Urinary bladder (tissue), 4 donors: Measurements from ENCODE around the gene LYPD5. TPM values are rescaled to one million over a fixed set of nuclear protein-coding genes. Genes with fewer than 3 reads are reported as not detected.
A peak's percentile ranks its signal among the peaks of the same experiment; 100 is the strongest.
"Not testable (repeated sequence)": the region's sequence is repeated elsewhere in the genome, so short reads cannot be mapped to it uniquely, and the experiment has no call there.

Experiments used
- DNase-seq: peaks from one replicate; pipeline ENCODE4 v3.0.0-alpha.2; 2015; ENCODE audit errors: extremely low spot score
- H3K27ac ChIP-seq: one replicate; pipeline ENCODE4 v1.5.1; 2013; ENCODE audit warnings: low read depth, mild to moderate bottlenecking, moderate library complexity
- H3K36me3 ChIP-seq: one replicate; pipeline ENCODE4 v1.6.1; 2013; ENCODE audit warnings: mild to moderate bottlenecking, moderate library complexity; ENCODE audit not compliant: insufficient read depth
- H3K4me1 ChIP-seq: one replicate; pipeline ENCODE4 v1.6.1; 2013; ENCODE audit warnings: mild to moderate bottlenecking, moderate library complexity; ENCODE audit not compliant: insufficient read depth
- H3K4me3 ChIP-seq: one replicate; pipeline ENCODE4 v1.5.1; 2013; ENCODE audit warnings: low read depth, low read length
- WGBS: extraction: QIAGEN DNeasy Blood & Tissue Kit; methylation state at CpG from one replicate; pipeline ENCODE4 v1.1.7; 2013; 5-methylcytosine and 5-hydroxymethylcytosine counted together
- polyA plus RNA-seq: library from polyadenylated mRNA; stranded (reverse); fragments of 200-250 nt; gene quantifications from one replicate; pipeline ENCODE4 v1.2.3, GENCODE V29; 2013
- total RNA-seq: library from RNA; depleted of rRNA; stranded (reverse); fragments of >200 nt; gene quantifications from one replicate; pipeline ENCODE4 v1.2.3, GENCODE V29; 2014
- donor health status: healthy with polysubstance abuse.
- donor health status: healthy.

Gene LYPD5
- total and polyA plus RNA-seq, 2 donors: 0.58 to 1.3 TPM

GRCh38 chr19:43765109-43765876 is 37.0 kb downstream of the LYPD5 start:
- 50% methylated on average over 16 of the region's 16 CpGs for WGBS
- no peaks in the 10 kb centered on the region for H3K36me3 ChIP-seq
- no peaks in the 10 kb centered on the region for H3K4me1 ChIP-seq
- H3K27ac ChIP-seq: peak overlapping the region; percentile 31
- DNase-seq: no peak
- no peak overlapping the region for H3K4me3 ChIP-seq

GRCh38 chr19:43764684-43765083 is 37.6 kb downstream of the LYPD5 start:
- not testable (repeated sequence) for DNase-seq, H3K4me1 ChIP-seq, H3K36me3 ChIP-seq, H3K27ac ChIP-seq, H3K4me3 ChIP-seq
- 80% methylated on average over 8 of the region's 8 CpGs for WGBS

GRCh38 chr19:43763473-43763939 is 38.7 kb downstream of the LYPD5 start:
- Histone ChIP-seq H3K4me1 (no peaks in the 10 kb centered on the region), H3K4me3 (no peak overlapping the region), H3K27ac (no peak overlapping the region), H3K36me3 (no peaks in the 10 kb centered on the region)
- DNase-seq: no peak
- 50% methylated on average over 3 of the region's 3 CpGs for WGBS

- no peak for DNase-seq
- Histone ChIP-seq H3K27ac (no peak overlapping the region), H3K4me1 (no peaks in the 10 kb centered on the region), H3K4me3 (no peak overlapping the region), H3K36me3 (no peaks in the 10 kb centered on the region)
- 84% methylated on average over 3 of the region's 3 CpGs for WGBS
Measured at GRCh38 chr19:43762814-43763213, 39.4 kb downstream of the LYPD5 start.

DNA sequence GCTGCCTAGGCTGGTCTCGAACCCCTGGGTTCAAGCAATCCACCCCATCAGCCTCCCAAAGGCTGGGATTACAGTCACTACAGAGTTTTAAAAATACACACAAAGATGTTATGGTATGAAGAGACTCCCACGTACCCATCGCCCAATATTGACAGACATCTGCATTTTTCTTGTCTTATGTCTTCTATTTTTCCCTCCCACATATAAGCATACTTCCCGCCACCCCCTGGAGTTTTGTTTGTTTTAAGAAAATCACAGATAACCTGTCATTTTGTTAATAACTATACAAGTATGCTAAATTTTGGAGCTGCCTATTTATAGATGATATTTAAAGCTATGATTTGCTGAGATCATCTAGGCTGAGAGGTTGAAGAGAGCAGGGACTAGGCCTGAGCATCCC is 41.3 kb downstream of the LYPD5 start:
- H3K27ac ChIP-seq: no peak overlapping the region
- DNase-seq: no peak
- no peak overlapping the region for H3K4me3 ChIP-seq
- no peaks in the 10 kb centered on the region for H3K4me1 ChIP-seq
- no peaks in the 10 kb centered on the region for H3K36me3 ChIP-seq
- 91% methylated on average over 4 of the region's 4 CpGs for WGBS

DNA sequence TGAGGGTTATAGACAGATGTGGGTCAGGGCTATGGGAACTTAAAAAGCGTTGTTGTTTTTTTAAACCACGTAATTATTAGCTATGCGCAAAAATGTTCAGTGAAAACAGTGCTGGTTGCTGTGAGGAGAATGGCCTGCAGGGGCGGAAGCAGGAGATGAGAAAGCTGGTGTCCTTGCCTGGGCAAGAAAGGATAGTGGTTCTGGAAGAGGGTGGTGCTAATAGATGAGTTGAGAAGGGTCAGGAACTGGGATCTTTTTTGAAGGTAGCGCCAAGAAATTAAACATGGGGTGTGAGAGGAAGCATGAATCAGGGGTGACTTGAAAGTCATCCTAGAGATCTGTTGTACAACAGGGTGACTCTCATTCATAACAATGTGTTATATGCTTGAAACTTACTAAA is 42.7 kb downstream of the LYPD5 start:
- no peaks in the 10 kb centered on the region for H3K4me1 ChIP-seq
- H3K36me3 ChIP-seq: no peaks in the 10 kb centered on the region
- no peak overlapping the region for H3K4me3 ChIP-seq
- DNase-seq: no peak
- 62% methylated on average over 5 of the region's 5 CpGs for WGBS
- H3K27ac ChIP-seq: no peak overlapping the region

DNA sequence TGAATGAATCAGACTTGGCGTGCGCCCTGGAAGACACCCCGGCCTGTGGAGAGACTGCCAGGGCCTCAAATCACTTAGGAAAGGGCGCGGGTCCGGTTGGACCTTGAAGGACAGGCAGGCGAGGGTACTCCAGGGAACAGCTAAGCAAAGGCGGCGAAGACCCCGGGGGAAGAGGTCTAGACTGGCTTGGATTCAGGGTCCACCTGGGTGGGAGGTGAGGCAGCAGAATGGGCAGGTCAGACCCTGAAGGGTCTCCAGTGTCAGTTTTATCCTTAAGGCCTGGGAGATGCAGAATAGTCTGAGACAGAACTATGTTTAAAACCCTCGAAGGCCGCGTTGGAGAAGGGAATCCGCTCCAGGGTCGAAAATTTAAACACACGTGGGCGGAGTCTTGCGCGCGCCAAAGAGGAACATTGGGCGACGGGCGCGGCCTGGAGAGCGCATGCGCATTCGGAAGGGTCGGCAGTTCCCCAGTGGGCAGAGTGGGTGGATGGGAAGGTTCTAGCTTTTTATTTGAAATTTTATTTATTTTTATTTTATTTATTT is 46.9 kb downstream of the LYPD5 start:
- peak overlapping the region; percentile 46 for H3K4me3 ChIP-seq
- H3K27ac ChIP-seq: peak overlapping the region; percentile 98
- H3K36me3 ChIP-seq: no peaks in the 10 kb centered on the region
- peak; percentile 57 for DNase-seq
- peaks cover 3% of the 10 kb centered on the region for H3K4me1 ChIP-seq
- WGBS: under 1% methylated on average over 28 of the region's 28 CpGs

DNA sequence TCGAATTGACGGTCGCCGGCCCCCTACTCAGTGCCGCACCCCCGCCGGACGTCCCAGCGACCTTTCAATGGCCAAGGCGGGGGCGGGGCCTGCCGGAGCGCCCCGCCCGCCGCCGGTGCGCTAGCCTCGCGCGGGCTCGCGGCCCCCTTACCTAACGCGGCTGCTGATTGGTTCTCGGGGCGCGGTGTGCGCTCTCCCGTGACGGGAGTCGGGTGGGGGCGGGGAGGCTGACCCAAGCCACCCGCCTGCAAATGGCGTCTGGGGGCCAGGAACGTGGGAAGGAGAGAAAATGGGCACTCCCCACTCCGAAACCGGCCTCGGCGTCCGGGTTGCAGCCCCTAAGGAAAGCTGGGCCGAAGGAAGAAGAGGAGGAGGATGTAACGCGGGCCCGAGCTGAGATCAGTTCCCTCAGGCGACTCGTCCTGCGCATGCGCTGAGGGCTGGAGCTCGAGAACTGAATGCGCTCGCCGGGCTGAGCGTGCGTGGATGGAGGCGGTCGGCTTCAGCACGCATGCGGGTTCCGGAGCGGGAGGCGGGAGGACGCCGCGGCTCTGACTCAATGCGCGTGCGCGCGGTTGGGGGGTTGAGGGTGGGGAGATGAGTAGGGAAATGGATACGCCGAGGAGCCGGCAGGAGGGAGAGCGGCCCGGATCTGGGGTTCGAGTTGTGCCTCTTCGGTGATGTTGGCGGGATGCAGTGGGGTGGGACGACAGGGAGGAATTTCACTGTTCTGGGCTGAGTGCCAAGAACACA is 47.6 kb downstream of the LYPD5 start, which contains the start of gene SMG9:
Gene SMG9 (minus strand): TSS at position 460 of the 753 bp plus-strand sequence. CDS start 4,221 bp downstream, outside the sequence.
- Histone ChIP-seq H3K4me1 (peaks cover 3% of the 10 kb centered on the region), H3K36me3 (no peaks in the 10 kb centered on the region), H3K4me3 (peak within 1 kb of the TSS; percentile 46), H3K27ac (peak within 1 kb of the TSS; percentile 98)
- under 1% methylated on average over 79 of the region's 79 CpGs for WGBS
- DNase-seq: peak; percentile 98

DNA sequence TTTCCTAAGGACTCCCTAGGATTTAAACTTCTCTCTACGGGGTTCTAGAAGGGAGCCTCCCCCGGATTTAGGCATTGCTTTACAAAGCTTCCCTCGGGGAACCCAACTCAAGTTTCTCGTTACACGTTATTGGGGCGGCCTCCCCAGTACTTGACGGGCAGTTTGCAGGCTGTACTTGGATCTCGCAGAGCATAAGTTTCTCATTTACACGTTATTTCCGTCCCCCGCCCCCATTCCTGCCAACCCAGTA is 48.1 kb downstream of the LYPD5 start:
- DNase-seq: no peak

GRCh38 chr19:43752287-43752875 is 49.9 kb downstream of the LYPD5 start:
- H3K36me3 ChIP-seq: peaks cover 2% of the 10 kb centered on the region
- H3K27ac ChIP-seq: no peak overlapping the region
- no peak for DNase-seq
- WGBS: 94% methylated on average over 6 of the region's 6 CpGs
- H3K4me3 ChIP-seq: no peak overlapping the region
- H3K4me1 ChIP-seq: peaks cover 3% of the 10 kb centered on the region

More for the DNA sequence above, 48.1 kb downstream of the LYPD5 start:
- Histone ChIP-seq H3K36me3 (peaks cover 2% of the 10 kb centered on the region), H3K27ac (peak overlapping the region; percentile 98), H3K4me1 (peaks cover 3% of the 10 kb centered on the region), H3K4me3 (peak overlapping the region; percentile 46)
- WGBS: 0% methylated on average over 11 of the region's 11 CpGs

DNA sequence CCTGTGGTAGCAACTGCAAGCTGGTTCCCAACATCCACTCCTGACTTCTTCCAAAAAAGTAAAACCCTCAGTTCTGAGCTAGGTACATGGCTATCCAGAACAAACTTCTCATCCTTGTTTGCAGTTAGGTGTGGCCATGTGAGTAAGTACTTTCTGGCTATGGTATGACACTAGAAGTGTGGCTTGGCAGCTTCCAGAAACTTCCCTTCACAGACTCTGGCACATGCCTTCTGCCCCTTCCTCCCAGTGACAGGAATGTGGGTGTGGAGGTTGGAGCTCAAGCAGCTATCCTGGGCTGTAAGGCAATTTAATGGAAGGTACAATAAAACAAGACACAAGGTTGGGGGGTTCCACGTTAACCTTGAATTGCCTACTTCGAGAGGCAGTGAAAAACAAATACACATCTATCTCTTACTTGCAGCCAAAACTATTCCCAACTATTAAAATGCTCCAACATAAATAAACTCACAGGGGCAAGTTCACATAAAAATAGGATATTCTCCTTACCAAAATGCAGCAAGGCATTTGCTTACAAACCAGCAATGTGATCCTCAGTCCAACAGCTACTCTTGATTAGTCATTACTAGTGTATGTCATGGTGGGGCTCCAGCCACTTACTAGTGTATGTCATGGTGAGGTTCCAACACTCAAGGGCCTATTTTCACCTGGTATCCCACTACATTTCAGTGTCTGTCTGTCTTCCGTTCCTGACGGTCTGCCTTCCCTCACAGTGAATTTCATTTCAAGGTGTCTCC is 50.6 kb downstream of the LYPD5 start:
- Histone ChIP-seq H3K4me3 (no peak overlapping the region), H3K4me1 (peaks cover 3% of the 10 kb centered on the region), H3K27ac (no peak overlapping the region), H3K36me3 (peaks cover 2% of the 10 kb centered on the region)
- 93% methylated on average over 4 of the region's 4 CpGs for WGBS
- no peak for DNase-seq

DNA sequence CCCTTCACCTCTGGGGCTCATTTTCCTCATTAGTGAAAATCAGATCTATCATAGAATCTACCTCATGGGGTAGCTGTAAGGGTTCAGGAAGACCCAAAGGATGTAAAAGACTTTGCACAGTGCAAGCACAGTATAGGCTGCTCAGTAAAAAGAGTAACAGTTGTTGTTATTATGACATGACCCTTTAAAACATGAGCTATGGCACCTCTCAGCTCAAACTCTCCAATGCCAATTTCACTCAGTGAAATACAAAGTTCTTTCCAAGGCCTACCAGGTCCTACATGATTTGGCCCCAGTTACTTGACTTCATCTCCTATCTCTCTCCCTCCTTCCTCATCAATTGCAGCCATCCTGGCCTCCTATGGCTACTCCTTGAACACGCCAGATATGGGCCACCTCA is 52.3 kb downstream of the LYPD5 start:
- peaks cover 2% of the 10 kb centered on the region for H3K36me3 ChIP-seq
- no peak overlapping the region for H3K27ac ChIP-seq
- H3K4me3 ChIP-seq: no peak overlapping the region
- no peak for DNase-seq
- WGBS: 92% methylated on average over 1 of the region's 1 CpG
- H3K4me1 ChIP-seq: peaks cover 3% of the 10 kb centered on the region

- Histone ChIP-seq H3K36me3 (peaks cover 2% of the 10 kb centered on the region), H3K4me3 (no peak overlapping the region), H3K4me1 (peaks cover 3% of the 10 kb centered on the region), H3K27ac (no peak overlapping the region)
- WGBS: 91% methylated on average over 7 of the region's 7 CpGs
- DNase-seq: no peak
Measured at GRCh38 chr19:43749152-43749551, 53.1 kb downstream of the LYPD5 start.
